ENCODE data around the gene SLC25A15. TPM values are rescaled to one million over a fixed set of nuclear protein-coding genes. Genes with fewer than 3 reads are reported as not detected.

SLC25A15 gene
- total and polyA plus RNA-seq, 3 donors from 2014 or later = 22.1 to 42.1 (median 35.7) TPM

DNA sequence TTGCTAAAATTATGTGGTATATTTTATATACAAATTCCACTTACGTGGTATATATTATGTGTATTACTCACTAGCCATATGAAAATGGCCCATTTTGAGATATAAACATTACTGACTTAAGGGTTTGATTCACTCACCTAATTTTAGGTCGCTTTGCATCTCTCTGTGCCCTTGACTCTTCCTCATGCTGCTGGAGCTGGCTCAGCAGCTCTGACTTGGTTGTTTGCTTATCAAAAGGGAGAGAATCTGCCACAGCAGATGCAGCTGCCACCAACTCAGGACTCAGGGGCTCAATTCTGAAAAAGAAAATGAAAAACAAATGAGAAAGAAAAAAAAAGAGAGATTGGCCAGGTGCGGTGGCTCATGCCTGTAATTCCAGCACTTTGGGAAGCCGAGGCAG lies 30.6 kb upstream of the SLC25A15 start:
- 96 to 98% methylated on average over 4 of the region's 4 CpGs for WGBS, 2 donors
- TF ChIP-seq, protein P1, sequence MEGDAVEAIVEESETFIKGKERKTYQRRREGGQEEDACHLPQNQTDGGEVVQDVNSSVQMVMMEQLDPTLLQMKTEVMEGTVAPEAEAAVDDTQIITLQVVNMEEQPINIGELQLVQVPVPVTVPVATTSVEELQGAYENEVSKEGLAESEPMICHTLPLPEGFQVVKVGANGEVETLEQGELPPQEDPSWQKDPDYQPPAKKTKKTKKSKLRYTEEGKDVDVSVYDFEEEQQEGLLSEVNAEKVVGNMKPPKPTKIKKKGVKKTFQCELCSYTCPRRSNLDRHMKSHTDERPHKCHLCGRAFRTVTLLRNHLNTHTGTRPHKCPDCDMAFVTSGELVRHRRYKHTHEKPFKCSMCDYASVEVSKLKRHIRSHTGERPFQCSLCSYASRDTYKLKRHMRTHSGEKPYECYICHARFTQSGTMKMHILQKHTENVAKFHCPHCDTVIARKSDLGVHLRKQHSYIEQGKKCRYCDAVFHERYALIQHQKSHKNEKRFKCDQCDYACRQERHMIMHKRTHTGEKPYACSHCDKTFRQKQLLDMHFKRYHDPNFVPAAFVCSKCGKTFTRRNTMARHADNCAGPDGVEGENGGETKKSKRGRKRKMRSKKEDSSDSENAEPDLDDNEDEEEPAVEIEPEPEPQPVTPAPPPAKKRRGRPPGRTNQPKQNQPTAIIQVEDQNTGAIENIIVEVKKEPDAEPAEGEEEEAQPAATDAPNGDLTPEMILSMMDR (IDR thresholded peaks at IDR 0.05) = no peak
- TF ChIP-seq POLR2A (IDR thresholded peaks at IDR 0.05) = no peak
- DNase-seq = no peak
- no peaks in the 10 kb centered on the region for H3K9me3 ChIP-seq
- no peaks in the 10 kb centered on the region for H3K36me3 ChIP-seq (ENCODE audit: low read depth, missing control alignments)
- H3K27me3 ChIP-seq = no peaks in the 10 kb centered on the region
- H3K4me1 ChIP-seq = no peaks in the 10 kb centered on the region
- no peak overlapping the region for H3K4me3 ChIP-seq
- H3K27ac ChIP-seq = no peak overlapping the region
- intact Hi-C loops (cut with DNase I; ENCODE audit: low total_unique reads) = no loop called here

DNA sequence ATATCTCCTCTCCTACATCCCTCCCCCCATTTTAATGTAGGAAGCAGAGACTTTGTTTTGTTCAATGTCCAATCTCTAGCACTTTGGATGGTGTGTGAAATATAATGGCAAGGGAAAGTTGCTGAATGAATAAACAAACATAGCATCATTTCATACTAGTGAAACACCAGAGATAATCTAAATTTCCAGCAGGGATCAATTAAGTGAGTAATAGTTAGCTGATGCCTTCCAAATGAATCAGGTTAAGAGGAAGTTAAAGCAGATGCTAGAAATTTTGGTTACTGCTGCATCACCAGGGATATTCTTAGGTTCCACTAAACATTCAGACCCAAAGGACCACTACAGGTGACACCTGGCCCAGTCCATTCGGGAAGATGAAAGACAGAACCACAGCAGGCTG lies 26.6 kb upstream of the SLC25A15 start:
- TF ChIP-seq, protein P1 (IDR thresholded peaks at IDR 0.05) = no peak
- no peak for TF ChIP-seq POLR2A (IDR thresholded peaks at IDR 0.05)
- Histone ChIP-seq H3K4me1 (no peaks in the 10 kb centered on the region), H3K9me3 (no peaks in the 10 kb centered on the region), H3K4me3 (no peak overlapping the region), H3K27me3 (no peaks in the 10 kb centered on the region), H3K27ac (no peak overlapping the region), H3K36me3 (ENCODE audit: low read depth, missing control alignments) (no peaks in the 10 kb centered on the region)
- no peak for DNase-seq
- 95 to 100% methylated on average over 1 of the region's 1 CpG for WGBS, 2 donors
- intact Hi-C loops (cut with DNase I; ENCODE audit: low total_unique reads) = no loop called here

DNA sequence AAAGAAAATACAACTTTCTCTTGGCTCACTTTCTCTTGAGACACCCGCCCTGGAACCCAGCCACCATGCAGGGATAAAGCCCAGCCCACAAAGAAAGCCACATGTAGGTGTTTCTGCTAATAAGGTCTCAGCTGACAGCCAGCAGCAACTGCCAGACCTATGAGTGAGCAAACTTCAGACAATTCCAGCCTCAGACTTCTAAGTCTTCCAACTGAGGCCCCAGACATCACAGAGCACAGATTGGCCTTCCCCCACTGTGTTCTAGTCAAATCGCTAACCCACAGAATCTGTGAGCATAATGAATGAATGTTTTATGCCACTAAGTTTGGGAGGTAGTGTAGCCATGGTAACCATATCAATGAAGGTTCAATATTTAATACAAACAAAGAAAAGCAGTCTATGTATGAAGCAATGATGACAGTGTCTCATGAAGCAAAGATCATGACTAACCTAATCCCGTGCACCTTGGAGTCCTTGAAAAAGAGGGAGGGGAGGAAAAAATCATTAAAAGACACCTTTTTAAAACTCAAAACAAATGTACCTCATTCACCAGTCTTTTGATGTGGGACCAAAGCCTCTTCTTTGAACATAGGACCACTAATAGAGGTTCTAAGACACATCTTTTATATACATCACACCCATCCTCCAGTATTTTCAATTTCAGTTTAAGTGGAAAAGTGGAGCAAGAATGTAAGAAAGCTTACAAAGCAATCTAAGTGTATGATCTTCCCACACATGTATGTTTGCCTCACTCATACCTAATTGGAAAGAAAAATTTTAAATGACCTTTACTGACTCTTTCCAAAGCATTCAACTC lies 24.6 kb upstream of the SLC25A15 start:
- Histone ChIP-seq H3K27ac (no peak overlapping the region), H3K36me3 (ENCODE audit: low read depth, missing control alignments) (no peaks in the 10 kb centered on the region), H3K4me3 (no peak overlapping the region), H3K9me3 (no peaks in the 10 kb centered on the region), H3K4me1 (peaks cover 2% of the 10 kb centered on the region), H3K27me3 (no peaks in the 10 kb centered on the region)
- no peak for DNase-seq
- intact Hi-C loops (cut with DNase I; ENCODE audit: low total_unique reads) = no loop called here
- 76 to 88% methylated on average over 3 of the region's 3 CpGs for WGBS, 2 donors
- TF ChIP-seq, protein P1 (IDR thresholded peaks at IDR 0.05) = no peak
- no peak for TF ChIP-seq POLR2A (IDR thresholded peaks at IDR 0.05)

DNA sequence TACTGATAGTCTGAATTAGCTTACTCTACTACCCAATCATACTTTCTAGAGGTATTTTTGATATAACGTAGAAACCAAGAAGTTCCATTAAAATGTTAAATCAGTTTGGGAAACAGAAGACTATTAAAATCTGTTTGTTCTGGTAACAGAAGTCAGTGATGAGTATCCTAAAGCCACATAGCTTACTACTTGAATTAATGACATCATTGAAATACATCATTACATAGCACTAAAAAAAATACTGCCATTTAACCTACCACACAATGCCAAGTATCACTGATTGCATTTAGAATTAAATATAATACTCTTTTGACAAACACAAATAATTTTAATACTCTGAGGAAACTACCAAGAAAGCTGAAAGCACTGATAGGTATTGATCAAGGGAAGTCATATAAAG lies 23.8 kb upstream of the SLC25A15 start:
- Histone ChIP-seq H3K27me3 (no peaks in the 10 kb centered on the region), H3K9me3 (no peaks in the 10 kb centered on the region), H3K4me1 (peaks cover 9% of the 10 kb centered on the region), H3K27ac (no peak overlapping the region), H3K4me3 (no peak overlapping the region), H3K36me3 (ENCODE audit: low read depth, missing control alignments) (no peaks in the 10 kb centered on the region)
- no peak for DNase-seq
- TF ChIP-seq POLR2A (IDR thresholded peaks at IDR 0.05) = no peak
- TF ChIP-seq, protein P1 (IDR thresholded peaks at IDR 0.05) = no peak
- intact Hi-C loops (cut with DNase I; ENCODE audit: low total_unique reads) = no loop called here
- 89 to 94% methylated on average over 1 of the region's 1 CpG for WGBS, 2 donors

DNA sequence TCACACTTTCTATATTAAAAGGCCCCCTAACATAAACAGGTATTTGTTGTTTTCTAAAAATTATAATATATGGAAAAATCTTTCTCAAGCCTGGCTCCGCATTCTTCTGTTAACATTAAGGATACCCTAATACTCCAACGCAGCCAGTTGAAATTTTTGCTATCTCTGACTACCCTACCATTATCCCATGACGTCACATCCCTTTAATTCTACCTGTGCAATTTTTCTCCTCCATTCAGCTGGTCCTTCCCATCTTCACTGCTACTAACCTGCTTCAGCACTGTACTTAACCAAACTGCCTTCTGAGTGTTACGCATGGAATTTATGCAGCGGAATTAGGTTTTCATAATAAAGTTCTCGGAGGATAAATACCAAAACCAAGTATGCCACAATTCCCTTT lies 19.4 kb upstream of the SLC25A15 start:
- TF ChIP-seq, protein P1 (IDR thresholded peaks at IDR 0.05) = no peak
- Histone ChIP-seq H3K4me3 (peak overlapping the region; percentile 66 to 93), H3K4me1 (peaks cover 9% of the 10 kb centered on the region), H3K27me3 (no peaks in the 10 kb centered on the region), H3K9me3 (no peaks in the 10 kb centered on the region), H3K36me3 (ENCODE audit: low read depth, missing control alignments) (no peaks in the 10 kb centered on the region), H3K27ac (peak overlapping the region in 1 of 2 donors; percentile 88)
- intact Hi-C loops (cut with DNase I; ENCODE audit: low total_unique reads) = no loop called here
- no peak for DNase-seq
- WGBS, 2 donors = 51 to 65% methylated on average over 6 of the region's 6 CpGs

Measured in testis (tissue), 3 donors.